SU-DHL-6 (cell line): Measurements from ENCODE around the gene G6PC3.

Source experiments
- CTCF ChIP-seq: fragments of 200-600 bp; sonication (generic); IDR thresholded peaks from one replicate; pipeline ENCODE4 v1.5.1; 2017; ENCODE audit warnings: antibody characterized with exemption, mild to moderate bottlenecking, low read length, moderate library complexity; ENCODE audit not compliant: insufficient read depth, poor library complexity, severe bottlenecking
- EZH2phosphoT487 ChIP-seq: fragments of 200-600 bp; sonication (generic), shearing (Covaris generic); conservative IDR thresholded peaks from 2 replicates; pipeline ENCODE4 v1.6.1; 2018; ENCODE audit warnings: mild to moderate bottlenecking, antibody characterized with exemption, low read length, moderate library complexity, mixed read lengths

- TF ChIP-seq CTCF (no peak), EZH2phosphoT487 (no peak)
Observed at GRCh38 chr17:44110823-44111633, 40.5 kb downstream of the G6PC3 start.
